H9 (cell line): ENCODE measurements around the gene EEF2K. TPM values are rescaled to one million over a fixed set of nuclear protein-coding genes. Genes with fewer than 3 reads are reported as not detected.

Experiments used
- DNase-seq: peaks from one replicate; pipeline ENCODE4 v3.0.0-alpha.2; 2017
- H2AFZ ChIP-seq: one replicate; pipeline ENCODE4 v1.6.1; 2013; ENCODE audit warnings: mild to moderate bottlenecking, low read length, control low read depth, moderate library complexity
- H2AK5ac ChIP-seq: 2 replicates; pipeline ENCODE4 v1.6.1; 2013; ENCODE audit warnings: low read length, control low read depth, mixed read lengths; ENCODE audit not compliant: insufficient read length
- H2BK120ac ChIP-seq: one replicate; pipeline ENCODE4 v1.6.1; 2013; ENCODE audit warnings: low read depth, mild to moderate bottlenecking, low read length, control low read depth, inconsistent platforms; ENCODE audit not compliant: poor library complexity, severe bottlenecking
- H2BK12ac ChIP-seq: 2 replicates; pipeline ENCODE4 v1.6.1; 2013; ENCODE audit warnings: low read length, control low read depth, mixed read lengths, low read depth; ENCODE audit not compliant: insufficient read length
- H2BK15ac ChIP-seq: 2 replicates; pipeline ENCODE4 v1.6.1; 2013; ENCODE audit warnings: low read depth, low read length, control low read depth
- H2BK20ac ChIP-seq: one replicate; pipeline ENCODE4 v1.6.1; 2013; ENCODE audit warnings: low read depth, mild to moderate bottlenecking, low read length, control low read depth, inconsistent platforms; ENCODE audit not compliant: poor library complexity, severe bottlenecking
- H2BK5ac ChIP-seq: 2 replicates; pipeline ENCODE4 v1.6.1; 2013; ENCODE audit warnings: low read length, control low read depth, mixed read lengths; ENCODE audit not compliant: insufficient read length
- H3K14ac ChIP-seq: 2 replicates; pipeline ENCODE4 v1.6.1; 2013; ENCODE audit warnings: low read length, control low read depth; ENCODE audit not compliant: insufficient read depth
- H3K18ac ChIP-seq: 2 replicates; pipeline ENCODE4 v1.6.1; 2013; ENCODE audit warnings: low read depth, mild to moderate bottlenecking, mixed read lengths, low read length, control low read depth; ENCODE audit not compliant: insufficient read length
- H3K23ac ChIP-seq: 2 replicates; pipeline ENCODE4 v1.6.1; 2013; ENCODE audit warnings: low read length, control low read depth, mixed read lengths, low read depth; ENCODE audit not compliant: insufficient read length
- H3K23me2 ChIP-seq: 2 replicates; pipeline ENCODE4 v1.6.1; 2013; ENCODE audit warnings: low read depth, mild to moderate bottlenecking, mixed read lengths, low read length, control low read depth; ENCODE audit not compliant: insufficient read length, poor library complexity, severe bottlenecking
- H3K27ac ChIP-seq: 2 replicates; pipeline ENCODE4 v1.5.1; 2013; ENCODE audit warnings: low read length, control low read depth, mixed read lengths, low read depth; ENCODE audit not compliant: insufficient read length
- H3K27me3 ChIP-seq: 2 replicates; pipeline ENCODE4 v1.6.1; 2013; ENCODE audit warnings: low read length, control low read depth, inconsistent platforms; ENCODE audit not compliant: insufficient read depth
- H3K4ac ChIP-seq: 2 replicates; pipeline ENCODE4 v1.6.1; 2013; ENCODE audit warnings: low read depth, mild to moderate bottlenecking, control low read depth, inconsistent platforms, low read length, moderate library complexity
- H3K4me1 ChIP-seq: 2 replicates; pipeline ENCODE4 v1.6.1; 2013; ENCODE audit warnings: low read length, control low read depth, inconsistent platforms; ENCODE audit not compliant: insufficient read depth
- H3K4me2 ChIP-seq: 2 replicates; pipeline ENCODE4 v1.6.1; 2013; ENCODE audit warnings: low read length, control low read depth, mixed read lengths; ENCODE audit not compliant: insufficient read length, insufficient read depth
- H3K56ac ChIP-seq: 2 replicates; pipeline ENCODE4 v1.6.1; 2013; ENCODE audit warnings: low read depth, mild to moderate bottlenecking, mixed read lengths, low read length, control low read depth; ENCODE audit not compliant: insufficient read length
- H3K79me1 ChIP-seq: 2 replicates; pipeline ENCODE4 v1.6.1; 2013; ENCODE audit warnings: low read depth, mild to moderate bottlenecking, moderate library complexity, low read length, control low read depth, inconsistent platforms; ENCODE audit not compliant: insufficient read depth, poor library complexity, severe bottlenecking
- H3K79me2 ChIP-seq: 2 replicates; pipeline ENCODE4 v1.6.1; 2013; ENCODE audit warnings: low read length, control low read depth, inconsistent platforms; ENCODE audit not compliant: insufficient read depth
- H3K9ac ChIP-seq: 2 replicates; pipeline ENCODE4 v1.6.1; 2013; ENCODE audit warnings: low read length, control low read depth, mixed read lengths; ENCODE audit not compliant: insufficient read length; ENCODE audit errors: extremely low read depth
- H3K9me3 ChIP-seq: one replicate; pipeline ENCODE4 v1.6.1; 2013; ENCODE audit warnings: low read depth, low read length, inconsistent platforms; ENCODE audit not compliant: control insufficient read depth
- H3T11ph ChIP-seq: one replicate; pipeline ENCODE4 v1.6.1; 2013; ENCODE audit warnings: mild to moderate bottlenecking, low read length, control low read depth, inconsistent platforms
- H4K20me1 ChIP-seq: one replicate; pipeline ENCODE4 v1.6.1; 2013; ENCODE audit not compliant: control insufficient read depth, insufficient read length, insufficient read depth
- H4K5ac ChIP-seq: 2 replicates; pipeline ENCODE4 v1.6.1; 2013; ENCODE audit warnings: low read depth, mild to moderate bottlenecking, mixed read lengths, low read length, control low read depth; ENCODE audit not compliant: insufficient read length
- H4K8ac ChIP-seq: replicated peaks from 2 replicates; pipeline ENCODE4 v1.6.1; 2013; ENCODE audit warnings: low read length, control low read depth, mixed read lengths, low read depth; ENCODE audit not compliant: insufficient read length
- H4K91ac ChIP-seq: 2 replicates; pipeline ENCODE4 v1.6.1; 2013; ENCODE audit warnings: low read depth, mild to moderate bottlenecking, moderate library complexity, mixed read lengths, low read length, control low read depth; ENCODE audit not compliant: insufficient read length
- H3K27ac Mint-ChIP-seq, 3 experiments: 2 replicates in 2 of 3; 3 replicates in 1 of 3; pipeline ENCODE4 v1.8.0; 2020 to 2021; ENCODE audit warnings: mixed read lengths in 3 of 3, mild to moderate bottlenecking in 1 of 3, moderate library complexity in 1 of 3
- H3K27me3 Mint-ChIP-seq: 2 replicates; pipeline ENCODE4 v1.8.0; 2021; ENCODE audit warnings: low read depth, mild to moderate bottlenecking, moderate library complexity, mixed read lengths
- H3K36me3 Mint-ChIP-seq, 3 experiments: 2 replicates in 2 of 3; 3 replicates in 1 of 3; pipeline ENCODE4 v1.8.0; 2020 to 2021; ENCODE audit warnings: low read depth in 3 of 3, mixed read lengths in 3 of 3; ENCODE audit not compliant: insufficient read depth in 1 of 3
- H3K4me1 Mint-ChIP-seq, 2 experiments: 2 replicates each; pipeline ENCODE4 v1.8.0; 2020; ENCODE audit warnings: mixed read lengths in 2 of 2
- H3K4me3 Mint-ChIP-seq, 2 experiments: 2 replicates in 1 of 2; 3 replicates in 1 of 2; pipeline ENCODE4 v1.8.0; 2020 to 2021; ENCODE audit warnings: mild to moderate bottlenecking in 2 of 2, mixed read lengths in 2 of 2, moderate library complexity in 1 of 2
- H3K9me3 Mint-ChIP-seq, 2 experiments: 2 replicates in 1 of 2; 3 replicates in 1 of 2; pipeline ENCODE4 v1.8.0; 2020; ENCODE audit warnings: mild to moderate bottlenecking in 2 of 2, mixed read lengths in 2 of 2, moderate library complexity in 1 of 2
- WGBS: extraction: QIAGEN DNeasy Blood & Tissue Kit; methylation state at CpG from one replicate; pipeline ENCODE4 v1.1.7; 2013; ENCODE audit warnings: missing lambda C conversion rate, low lambda C conversion rate, mixed read lengths; ENCODE audit not compliant: insufficient read length; ENCODE audit errors: extremely low coverage; 5-methylcytosine and 5-hydroxymethylcytosine counted together
- total RNA-seq: library from RNA; stranded (reverse); gene quantifications from 2 replicates; pipeline ENCODE4 v1.2.1, GENCODE V29; 2021
- TF ChIP-seq, protein P1 (sequence below): fragments of 200-600 bp; sonication (generic); conservative IDR thresholded peaks from 3 replicates; pipeline ENCODE4 v1.8.0; 2021; ENCODE audit warnings: antibody characterized with exemption, mild to moderate bottlenecking

Gene EEF2K
- total RNA-seq, 1 experiment from 2014 or later: 20.7 TPM

DNA sequence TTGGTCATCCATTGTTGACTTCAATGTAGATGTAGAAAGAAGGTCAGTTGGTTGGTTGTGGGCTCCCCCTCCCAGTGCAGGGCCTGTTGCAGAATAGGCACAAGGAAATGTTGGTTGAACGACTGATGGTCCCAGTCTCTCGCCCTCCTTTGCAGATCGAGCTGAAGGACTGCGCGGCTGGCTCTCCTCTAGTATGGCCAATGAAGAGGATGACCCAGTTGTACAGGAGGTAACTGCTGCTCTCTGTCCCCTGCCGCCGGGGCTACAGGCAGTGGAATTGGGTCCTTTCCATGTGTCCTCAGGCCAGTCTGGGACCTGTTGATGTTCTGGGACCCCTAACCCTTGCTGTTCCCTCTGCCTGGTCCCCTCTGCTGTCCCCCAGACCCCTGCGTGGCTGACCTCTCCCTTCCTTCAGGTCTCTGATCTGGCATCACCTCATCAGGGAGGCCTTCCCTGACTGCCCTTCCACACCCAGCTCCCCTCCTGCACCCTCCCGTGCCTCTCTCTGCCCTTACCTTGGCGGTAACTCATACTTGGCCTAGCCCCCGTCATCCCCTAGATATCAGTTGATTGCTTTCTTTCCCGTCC lies 96.8 kb downstream of the EEF2K start:
- Histone ChIP-seq H3K23me2 (peaks cover 4% of the 10 kb centered on the region), H3K56ac (no peak overlapping the region), H4K5ac (no peak overlapping the region), H2BK5ac (no peak overlapping the region), H3K79me2 (peaks cover 15% of the 10 kb centered on the region; the same call in 1 of the 2 replicates), H4K8ac (no peak overlapping the region), H3K4me1 (no peaks in the 10 kb centered on the region), H2AK5ac (no peak overlapping the region), H3K27ac (no peak overlapping the region), H2BK15ac (no peak overlapping the region), H3T11ph (no peak overlapping the region), H4K91ac (no peak overlapping the region), H3K18ac (no peak overlapping the region), H2BK20ac (no peak overlapping the region), H4K20me1 (peaks cover 3% of the 10 kb centered on the region), H3K23ac (no peak overlapping the region), H3K27me3 (no peaks in the 10 kb centered on the region), H3K4me2 (no peak overlapping the region), H3K79me1 (peaks cover 3% of the 10 kb centered on the region), H2BK120ac (no peak overlapping the region), H2BK12ac (no peak overlapping the region), H3K9ac (no peak overlapping the region), H3K9me3 (no peaks in the 10 kb centered on the region), H3K4ac (no peak overlapping the region), H2AFZ (no peak overlapping the region), H3K14ac (no peak overlapping the region)
- Mint-ChIP-seq H3K4me3 (no peak overlapping the region), H3K9me3 (no peaks in the 10 kb centered on the region; a peak in 1 of 5 replicates), H3K27ac (peak overlapping the region in 1 of 3 experiments; percentile 29; a peak in 1 of 7 replicates), H3K27me3 (no peaks in the 10 kb centered on the region; the same call in 1 of the 2 replicates), H3K4me1 (peaks cover 11 to 17% of the 10 kb centered on the region in 2 experiments), H3K36me3 (peaks cover 31 to 69% (median 42%) of the 10 kb centered on the region in 3 experiments)
- TF ChIP-seq, protein P1, sequence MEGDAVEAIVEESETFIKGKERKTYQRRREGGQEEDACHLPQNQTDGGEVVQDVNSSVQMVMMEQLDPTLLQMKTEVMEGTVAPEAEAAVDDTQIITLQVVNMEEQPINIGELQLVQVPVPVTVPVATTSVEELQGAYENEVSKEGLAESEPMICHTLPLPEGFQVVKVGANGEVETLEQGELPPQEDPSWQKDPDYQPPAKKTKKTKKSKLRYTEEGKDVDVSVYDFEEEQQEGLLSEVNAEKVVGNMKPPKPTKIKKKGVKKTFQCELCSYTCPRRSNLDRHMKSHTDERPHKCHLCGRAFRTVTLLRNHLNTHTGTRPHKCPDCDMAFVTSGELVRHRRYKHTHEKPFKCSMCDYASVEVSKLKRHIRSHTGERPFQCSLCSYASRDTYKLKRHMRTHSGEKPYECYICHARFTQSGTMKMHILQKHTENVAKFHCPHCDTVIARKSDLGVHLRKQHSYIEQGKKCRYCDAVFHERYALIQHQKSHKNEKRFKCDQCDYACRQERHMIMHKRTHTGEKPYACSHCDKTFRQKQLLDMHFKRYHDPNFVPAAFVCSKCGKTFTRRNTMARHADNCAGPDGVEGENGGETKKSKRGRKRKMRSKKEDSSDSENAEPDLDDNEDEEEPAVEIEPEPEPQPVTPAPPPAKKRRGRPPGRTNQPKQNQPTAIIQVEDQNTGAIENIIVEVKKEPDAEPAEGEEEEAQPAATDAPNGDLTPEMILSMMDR: no peak
- WGBS: no CpG with 5 or more reads among the region's 12 CpGs
- no peak for DNase-seq
